ENCODE measurements around the gene ARHGAP26.
"Not testable (repeated sequence)": the region's sequence is repeated elsewhere in the genome, so short reads cannot be mapped to it uniquely, and the experiment has no call there.

Gene ARHGAP26

DNA sequence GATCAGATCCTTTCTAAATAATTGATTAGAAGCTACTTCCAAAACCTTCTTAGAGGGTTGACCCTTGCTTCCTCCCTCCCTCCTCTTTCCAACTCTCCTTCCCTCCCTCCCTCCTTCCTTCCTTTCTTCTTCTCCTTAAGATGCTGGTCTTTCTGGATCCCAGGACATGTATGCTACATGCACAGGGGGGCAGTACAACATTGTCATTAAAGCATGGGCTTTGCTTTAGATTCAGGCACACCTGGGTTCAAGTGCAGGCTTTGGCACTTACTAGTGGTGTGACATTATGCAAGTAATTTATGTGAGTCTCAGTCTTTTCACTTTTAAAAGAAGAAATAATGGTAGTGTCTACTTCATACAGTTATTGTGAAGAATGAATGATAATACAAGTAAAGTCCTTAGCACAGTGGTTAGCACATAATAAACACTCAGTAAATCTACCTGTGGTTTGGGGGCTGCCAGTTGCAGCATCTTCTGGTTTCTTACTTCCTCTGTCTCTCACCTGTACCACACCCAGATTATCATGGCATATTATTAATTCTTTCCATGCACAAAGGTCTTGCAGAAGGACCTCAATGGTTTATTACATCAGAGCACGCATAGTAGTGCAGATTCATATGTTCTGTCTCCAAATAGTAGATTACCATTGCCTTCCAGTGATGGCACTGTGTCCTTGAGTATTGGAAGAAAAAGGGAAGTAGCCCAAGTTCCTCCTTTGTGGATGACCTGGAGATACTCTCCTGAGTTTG is 154.1 kb downstream of the ARHGAP26 start:
- DNase-seq (ENCODE audit: extremely low read depth in 1 of 2, low read depth in 1 of 2): no peak

GRCh38 chr5:142925795-142926194 is 155.6 kb downstream of the ARHGAP26 start:
- DNase-seq (ENCODE audit: extremely low read depth in 1 of 2, low read depth in 1 of 2): no peak

- DNase-seq (ENCODE audit: extremely low read depth in 1 of 2, low read depth in 1 of 2): no peak
Measured at GRCh38 chr5:142926549-142926948, 156.4 kb downstream of the ARHGAP26 start.

DNA sequence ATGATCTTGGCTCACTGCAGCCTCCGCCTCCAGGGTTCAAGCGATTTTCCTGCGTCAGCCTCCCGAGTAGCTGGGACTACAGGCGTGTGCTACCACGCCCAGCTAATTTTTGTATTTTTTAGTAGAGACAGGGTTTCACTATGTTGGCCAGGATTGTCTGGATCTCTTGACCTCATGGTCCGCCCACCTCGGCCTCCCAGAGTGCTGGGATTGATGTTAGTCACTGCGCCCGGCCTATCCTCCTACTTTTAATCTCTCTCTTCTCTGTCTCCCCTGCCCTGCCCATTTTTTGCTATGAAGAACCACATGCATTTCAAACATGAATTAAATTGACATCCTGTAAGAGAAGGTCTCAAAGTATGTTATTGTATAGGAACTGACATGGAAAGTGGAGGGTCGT is 158.8 kb downstream of the ARHGAP26 start:
- not testable (repeated sequence) for DNase-seq (ENCODE audit: extremely low read depth in 1 of 2, low read depth in 1 of 2)

GRCh38 chr5:142929587-142929986 is 159.4 kb downstream of the ARHGAP26 start:
- DNase-seq (ENCODE audit: extremely low read depth in 1 of 2, low read depth in 1 of 2): no peak

DNA sequence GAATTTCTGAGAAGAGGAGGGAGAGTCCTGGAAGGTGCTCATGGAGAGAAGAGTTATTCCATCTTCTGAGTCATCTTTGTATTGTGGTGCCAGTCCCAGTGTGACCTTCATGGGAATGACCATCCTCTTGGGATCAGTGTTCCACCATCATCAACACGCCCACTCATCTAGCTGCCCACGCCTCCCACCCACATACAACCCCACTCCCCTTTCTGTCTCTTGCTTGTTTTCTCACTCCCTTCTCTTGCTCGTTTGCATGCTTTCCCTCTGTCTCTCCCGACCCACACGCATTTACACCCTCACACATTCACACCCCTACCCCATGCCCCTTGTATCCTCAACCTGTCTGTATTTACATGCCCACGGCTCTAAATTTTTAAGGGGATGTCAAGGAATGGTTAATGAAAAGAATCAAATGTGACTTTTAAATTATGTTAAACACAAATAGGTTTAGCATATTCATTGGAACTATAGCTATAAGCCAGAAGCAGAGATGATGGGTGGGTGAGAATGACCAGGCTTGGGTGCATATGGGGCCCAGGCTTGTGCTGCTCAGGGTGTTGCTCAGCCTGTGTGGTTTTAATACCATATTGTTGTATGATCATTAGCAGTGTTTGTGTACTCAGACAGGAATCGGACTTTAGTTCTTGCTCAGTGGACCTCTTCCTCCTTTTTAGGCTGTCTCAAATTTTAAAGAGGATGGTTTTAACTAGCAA is 160.4 kb downstream of the ARHGAP26 start:
- DNase-seq (ENCODE audit: extremely low read depth in 1 of 2, low read depth in 1 of 2): no peak

DNA sequence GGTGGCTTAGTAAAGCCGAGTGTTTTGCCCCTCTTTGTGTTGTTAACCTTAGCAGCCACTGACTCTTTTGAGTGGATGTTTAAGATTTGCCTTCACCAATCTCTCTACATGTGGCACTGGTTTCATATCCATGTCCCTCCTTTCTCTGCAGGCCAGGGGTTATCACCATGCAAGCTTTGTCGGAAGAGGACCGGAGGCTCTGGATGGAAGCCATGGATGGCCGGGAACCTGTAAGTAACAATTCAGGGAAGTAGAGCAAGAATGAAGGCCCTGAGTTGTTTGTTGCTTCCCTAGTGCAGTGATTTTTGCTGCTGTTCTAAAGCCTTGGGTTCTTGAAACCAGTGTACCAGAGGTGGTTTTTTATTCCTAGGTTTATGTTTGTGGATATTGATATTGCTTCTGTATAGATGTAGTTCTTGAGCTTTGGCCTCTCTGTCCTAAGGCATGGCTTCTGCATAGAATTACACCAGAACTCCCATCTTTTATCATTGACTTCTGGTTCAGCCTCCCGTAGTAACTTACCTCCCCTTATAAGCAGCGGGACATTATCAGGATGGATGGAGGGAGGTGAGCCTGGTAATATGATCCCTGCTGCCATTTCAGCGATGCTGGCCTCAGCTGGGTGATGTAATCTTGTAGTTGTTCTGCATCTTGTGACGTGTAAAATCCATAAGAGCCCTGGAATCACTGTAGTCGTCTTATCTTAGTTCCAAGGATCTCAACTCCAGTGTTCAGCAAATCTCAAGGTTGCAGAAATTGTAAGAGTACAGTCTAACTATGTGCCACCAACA is 161.9 kb downstream of the ARHGAP26 start:
- DNase-seq (ENCODE audit: extremely low read depth in 1 of 2, low read depth in 1 of 2): no peak

- DNase-seq (ENCODE audit: extremely low read depth in 1 of 2, low read depth in 1 of 2): no peak
Measured at GRCh38 chr5:142934051-142934762, 164.0 kb downstream of the ARHGAP26 start.

DNA sequence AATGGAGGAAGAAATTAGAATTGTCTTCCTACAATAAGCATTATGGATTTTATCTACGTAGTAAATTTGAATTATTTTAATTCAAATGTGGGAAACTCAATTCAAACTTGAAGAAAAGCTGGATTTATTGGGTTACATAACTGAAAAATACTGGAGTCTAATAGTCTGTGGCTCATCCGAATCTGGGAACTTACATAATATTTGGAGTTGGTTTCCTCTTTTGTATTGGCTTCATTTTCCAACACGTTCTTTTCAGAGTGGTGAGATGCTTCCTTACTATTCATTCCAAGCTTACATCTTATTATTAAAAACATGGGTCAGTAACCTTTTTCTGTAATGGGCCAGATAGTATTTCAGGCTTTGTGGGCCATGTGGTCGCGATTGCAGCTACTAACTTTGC is 164.8 kb downstream of the ARHGAP26 start:
- no peak for DNase-seq (ENCODE audit: extremely low read depth in 1 of 2, low read depth in 1 of 2)

GRCh38 chr5:142937374-142937773 is 167.2 kb downstream of the ARHGAP26 start:
- no peak for DNase-seq (ENCODE audit: extremely low read depth in 1 of 2, low read depth in 1 of 2)

DNA sequence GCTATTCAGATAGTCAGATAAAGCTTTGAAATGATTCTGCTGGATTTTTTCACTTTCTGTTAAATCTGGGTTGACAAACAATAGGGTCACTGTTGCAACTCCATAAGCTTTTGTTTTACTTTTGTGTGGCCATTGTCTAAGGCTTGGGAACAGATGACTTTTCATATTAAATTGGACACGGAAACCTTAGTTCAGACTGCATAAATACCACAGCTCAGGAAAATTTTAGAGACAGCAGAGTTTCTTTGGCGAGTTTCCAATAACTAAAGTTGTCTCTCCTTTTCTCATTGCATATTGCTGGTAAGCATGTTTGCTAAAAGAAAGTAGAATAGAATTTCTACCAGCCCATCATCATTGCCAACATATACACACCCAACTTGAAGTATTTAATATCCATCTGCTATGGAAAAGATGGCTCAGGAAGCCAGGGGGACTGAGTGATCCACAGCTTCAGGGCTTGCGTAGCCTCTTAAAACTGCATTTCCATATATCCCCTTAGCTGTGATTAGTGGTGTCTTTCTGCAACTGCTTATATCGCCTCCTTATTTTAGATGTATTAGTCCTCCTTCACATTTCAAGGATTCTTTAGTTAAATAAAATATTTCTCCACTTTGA is 168.2 kb downstream of the ARHGAP26 start:
- no peak for DNase-seq (ENCODE audit: extremely low read depth in 1 of 2, low read depth in 1 of 2)

DNA sequence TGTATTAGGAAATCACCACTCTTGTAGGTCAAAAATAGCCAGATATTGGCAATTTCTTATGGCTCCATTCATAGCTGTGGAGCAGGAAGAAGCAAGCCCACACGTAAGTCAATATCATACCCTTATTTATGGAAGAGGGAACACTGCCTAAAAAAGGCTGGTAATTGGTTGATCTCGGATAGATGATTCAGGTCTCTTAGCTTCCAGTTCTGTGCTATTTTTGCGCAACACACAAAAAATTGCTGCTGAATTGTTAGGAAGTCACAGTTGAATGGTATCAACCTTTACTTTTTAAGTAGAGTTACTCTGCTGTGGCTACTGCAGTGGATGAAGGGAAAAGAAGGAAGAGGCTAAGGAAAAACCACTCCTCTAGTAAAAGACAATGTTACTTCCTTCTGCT is 168.8 kb downstream of the ARHGAP26 start:
- no peak for DNase-seq (ENCODE audit: extremely low read depth in 1 of 2, low read depth in 1 of 2)

DNA sequence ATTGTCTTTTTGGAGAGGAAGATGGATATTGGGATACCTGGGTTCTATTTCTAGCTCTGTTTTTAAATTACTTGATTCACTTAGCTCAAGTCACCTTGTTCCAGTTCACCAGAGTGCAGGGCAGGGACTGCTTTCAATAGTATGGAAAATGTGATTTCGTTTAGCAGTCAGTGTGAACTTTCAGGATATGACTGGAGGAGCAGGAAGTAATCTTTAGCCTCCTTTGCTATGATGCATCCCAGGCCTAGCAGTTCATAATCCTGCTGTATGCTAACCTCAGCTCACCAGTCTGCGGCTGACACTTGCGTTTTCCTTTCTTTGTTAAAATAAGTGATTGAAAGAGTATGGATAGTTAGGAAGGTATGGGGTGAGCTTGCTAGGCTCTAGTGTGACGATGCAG is 169.7 kb downstream of the ARHGAP26 start:
- no peak for DNase-seq (ENCODE audit: extremely low read depth in 1 of 2, low read depth in 1 of 2)

DNA sequence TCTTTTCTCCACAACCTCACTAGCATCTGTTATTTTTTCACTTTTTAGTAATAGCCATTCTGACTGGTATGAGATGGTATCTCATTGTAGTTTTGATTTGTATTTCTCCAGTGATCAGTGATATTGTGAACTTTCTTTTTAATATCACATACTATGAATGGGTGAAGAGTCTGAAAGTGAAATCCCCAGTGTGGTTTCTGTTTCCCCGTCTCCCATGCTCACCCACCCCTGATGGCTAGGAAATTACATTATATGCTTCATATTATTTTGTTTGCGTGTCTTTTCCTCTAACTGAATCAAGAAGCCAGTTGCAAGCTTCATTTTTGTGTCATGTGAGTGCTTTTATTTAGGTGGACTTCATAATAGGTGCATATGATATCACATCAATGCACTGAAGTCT is 171.1 kb downstream of the ARHGAP26 start:
- DNase-seq (ENCODE audit: extremely low read depth in 1 of 2, low read depth in 1 of 2): no peak

- DNase-seq (ENCODE audit: extremely low read depth in 1 of 2, low read depth in 1 of 2): no peak
Measured at GRCh38 chr5:142942901-142943300, 172.7 kb downstream of the ARHGAP26 start.

DNA sequence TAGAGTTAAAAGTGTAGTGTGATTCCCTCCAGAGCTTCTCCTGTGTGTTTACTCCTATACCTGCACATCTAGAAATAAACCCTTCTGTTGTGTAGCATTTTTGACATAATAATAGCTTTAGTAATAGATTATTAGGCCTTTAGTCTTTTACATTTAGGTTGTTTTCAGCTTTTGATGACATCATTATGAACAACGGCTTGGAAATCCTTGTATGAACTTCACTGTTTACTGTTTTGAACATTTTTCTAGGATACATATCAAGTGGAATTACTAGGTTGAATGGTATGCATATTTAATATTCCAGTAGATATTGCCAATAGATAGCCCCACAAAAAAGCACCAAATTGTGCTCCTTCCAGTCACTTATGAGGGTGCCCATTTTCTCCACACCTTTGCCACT is 174.0 kb downstream of the ARHGAP26 start:
- no peak for DNase-seq (ENCODE audit: extremely low read depth in 1 of 2, low read depth in 1 of 2)

DNA sequence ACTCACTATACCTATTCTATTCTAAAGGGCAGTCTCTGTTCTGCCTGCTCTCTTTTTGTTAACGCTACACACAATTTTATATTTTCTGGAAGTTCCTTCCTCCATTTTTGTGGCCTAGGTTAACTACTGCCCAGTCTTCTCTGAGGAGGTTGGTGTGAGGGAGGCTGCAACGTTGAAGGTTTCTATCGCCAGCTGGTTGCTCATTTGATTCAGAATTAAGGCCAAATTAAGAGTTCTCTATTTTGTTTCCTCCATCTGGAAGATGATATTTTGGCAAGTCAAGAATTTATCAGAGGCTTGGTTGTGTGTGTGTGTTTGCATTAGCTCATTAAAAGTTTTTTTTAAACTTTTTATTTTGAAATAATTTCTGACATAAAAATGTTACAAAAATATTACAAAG is 175.1 kb downstream of the ARHGAP26 start:
- no peak for DNase-seq (ENCODE audit: extremely low read depth in 1 of 2, low read depth in 1 of 2)

- no peak for DNase-seq (ENCODE audit: extremely low read depth in 1 of 2, low read depth in 1 of 2)
Measured at GRCh38 chr5:142945845-142946244, 175.7 kb downstream of the ARHGAP26 start.

DNA sequence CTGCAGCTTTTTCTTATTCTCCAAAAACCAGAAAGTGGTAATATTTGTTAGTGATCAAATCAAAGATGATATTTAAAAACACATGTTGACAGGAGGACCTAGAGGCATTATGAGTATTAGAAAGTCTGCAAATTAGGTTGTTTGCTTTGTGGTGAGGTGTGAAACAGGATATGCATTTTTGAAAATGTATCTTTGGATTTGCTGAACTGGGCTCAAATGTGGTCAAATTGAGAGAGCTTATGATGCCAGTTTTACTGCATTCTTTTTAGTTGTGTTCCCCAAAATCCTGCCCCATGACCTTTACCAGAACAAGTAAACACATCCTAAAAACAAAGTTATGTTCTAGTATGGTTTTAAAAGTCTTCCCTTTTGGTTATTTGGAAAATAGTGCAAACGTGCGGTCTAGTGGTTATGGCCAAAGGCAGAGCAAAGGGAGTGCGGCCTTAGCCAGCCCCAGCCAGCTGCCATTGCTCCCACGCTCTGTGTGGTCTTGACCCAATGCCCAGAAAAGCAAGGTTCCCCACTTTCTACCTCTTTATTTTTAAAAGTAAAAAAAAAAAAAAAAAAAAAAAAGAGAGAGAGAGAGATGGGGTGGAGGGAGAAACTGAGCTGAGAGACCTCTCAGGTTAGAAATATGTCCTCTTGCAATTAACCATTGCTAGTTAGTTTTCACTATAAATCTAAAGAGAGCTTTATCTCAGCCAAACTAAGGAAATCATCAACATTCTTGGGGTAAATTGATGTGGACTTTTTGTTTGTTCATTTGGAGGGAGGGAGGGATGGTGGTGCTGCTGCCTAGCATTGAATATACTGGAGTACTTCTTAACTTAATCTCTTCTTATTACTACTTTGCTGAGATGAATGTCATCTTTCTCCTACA is 176.6 kb downstream of the ARHGAP26 start:
- no peak for DNase-seq (ENCODE audit: extremely low read depth in 1 of 2, low read depth in 1 of 2)

DNA sequence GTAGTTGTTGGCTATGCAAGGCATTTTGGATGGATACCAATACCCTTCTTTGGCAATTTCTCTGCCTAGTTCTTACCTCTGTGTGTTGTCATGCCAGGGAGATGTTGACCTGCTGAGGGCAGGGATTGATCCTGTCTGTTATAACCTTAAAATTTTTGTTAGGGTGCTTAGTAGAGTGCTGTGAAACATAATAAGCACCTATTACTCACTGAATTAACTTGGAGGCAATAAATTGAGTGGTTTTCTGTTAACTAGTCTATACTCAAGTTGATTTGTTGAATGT is 177.2 kb downstream of the ARHGAP26 start:
- DNase-seq (ENCODE audit: extremely low read depth in 1 of 2, low read depth in 1 of 2): no peak
